CD14-positive monocyte (primary cell): ENCODE measurements around the gene SALL2. TPM values are rescaled to one million over a fixed set of nuclear protein-coding genes. Genes with fewer than 3 reads are reported as not detected.

Experiments used
- DNase-seq, 3 donors: peaks; one replicate each; pipeline ENCODE4 v3.0.0-alpha.2; 2011 to 2022
- H2AFZ ChIP-seq: 2 replicates; pipeline ENCODE4 v1.6.0; 2012; ENCODE audit warnings: mild to moderate bottlenecking, low read depth, low read length, inconsistent platforms; ENCODE audit not compliant: insufficient read depth, poor library complexity, severe bottlenecking
- H3K27ac ChIP-seq, 2 donors: 1 replicate in 1 of 2; 2 replicates in 1 of 2; pipeline ENCODE4 v1.5.1; 2012 to 2013; ENCODE audit warnings: low read length in 2 of 2, control low read depth in 1 of 2, inconsistent platforms in 1 of 2, low read depth in 1 of 2, mild to moderate bottlenecking in 1 of 2
- H3K27me3 ChIP-seq, 2 donors: one replicate each; pipeline versions ENCODE4 v1.6.0 to v1.6.1; 2011 to 2013; ENCODE audit warnings: low read length in 2 of 2; ENCODE audit not compliant: control insufficient read depth in 2 of 2, insufficient read depth in 2 of 2
- H3K36me3 ChIP-seq, 2 donors: replicated peaks in 1 of 2; 1 replicate in 1 of 2; 2 replicates in 1 of 2; pipeline versions ENCODE4 v1.5.1 to v1.6.1; 2012 to 2013; ENCODE audit warnings: low read length in 2 of 2, control low read depth in 1 of 2, inconsistent platforms in 1 of 2, mild to moderate bottlenecking in 1 of 2; ENCODE audit not compliant: insufficient read depth in 2 of 2, control insufficient read depth in 1 of 2
- H3K4me1 ChIP-seq, 2 donors: 1 replicate in 1 of 2; 2 replicates in 1 of 2; pipeline versions ENCODE4 v1.5.1 to v1.6.1; 2012 to 2013; ENCODE audit warnings: low read length in 2 of 2, control low read depth in 1 of 2, inconsistent platforms in 1 of 2, mild to moderate bottlenecking in 1 of 2, moderate library complexity in 1 of 2; ENCODE audit not compliant: insufficient read depth in 2 of 2, control insufficient read depth in 1 of 2
- H3K4me2 ChIP-seq: replicated peaks from 2 replicates; pipeline ENCODE3; 2012; ENCODE audit warnings: low read length, moderate library complexity, mild to moderate bottlenecking; ENCODE audit not compliant: poor library complexity, severe bottlenecking; ENCODE audit errors: extremely low read depth
- H3K4me3 ChIP-seq, 3 experiments: fragments of 200-600 bp in 1 of 3; sonication (generic) in 1 of 3; replicated peaks in 1 of 3; 1 replicate in 2 of 3; 2 replicates in 1 of 3; pipeline ENCODE4 v1.5.1; 2011 to 2013; ENCODE audit warnings: low read length in 3 of 3, mild to moderate bottlenecking in 3 of 3, control low read depth in 2 of 3, low read depth in 2 of 3, inconsistent platforms in 1 of 3, moderate library complexity in 1 of 3
- H3K79me2 ChIP-seq: 2 replicates; pipeline ENCODE4 v1.6.0; 2012; ENCODE audit warnings: mild to moderate bottlenecking, control low read depth, inconsistent platforms, low read length, moderate library complexity; ENCODE audit not compliant: insufficient read depth
- H3K9ac ChIP-seq: 2 replicates; pipeline ENCODE4 v1.6.0; 2017; ENCODE audit warnings: low read length, mild to moderate bottlenecking; ENCODE audit not compliant: insufficient read depth, poor library complexity, severe bottlenecking
- H3K9me3 ChIP-seq, 2 donors: replicated peaks in 1 of 2; 1 replicate in 1 of 2; 2 replicates in 1 of 2; pipeline versions ENCODE4 v1.5.1 to v1.6.1; 2012 to 2013; ENCODE audit warnings: low read length in 2 of 2, control low read depth in 1 of 2; ENCODE audit not compliant: control insufficient read depth in 1 of 2, insufficient read depth in 1 of 2
- H4K20me1 ChIP-seq: 2 replicates; pipeline ENCODE4 v1.6.0; 2012; ENCODE audit warnings: mild to moderate bottlenecking, low read length, control low read depth, moderate library complexity; ENCODE audit not compliant: insufficient read depth
- H3K27ac Mint-ChIP-seq, 7 donors: one replicate each; pipeline ENCODE4 v1.8.0; 2020; ENCODE audit warnings: mild to moderate bottlenecking in 7 of 7, mixed read lengths in 7 of 7, moderate library complexity in 6 of 7, inconsistent platforms in 2 of 7
- H3K27me3 Mint-ChIP-seq, 3 donors: one replicate each; pipeline ENCODE4 v1.8.0; 2021 to 2022; ENCODE audit warnings: low read depth in 3 of 3, mild to moderate bottlenecking in 3 of 3, mixed read lengths in 3 of 3, moderate library complexity in 3 of 3, inconsistent platforms in 1 of 3
- H3K36me3 Mint-ChIP-seq, 2 donors: one replicate each; pipeline ENCODE4 v1.8.0; 2020; ENCODE audit warnings: mixed read lengths in 2 of 2, inconsistent platforms in 1 of 2, mild to moderate bottlenecking in 1 of 2
- H3K4me1 Mint-ChIP-seq: one replicate; pipeline ENCODE4 v1.8.0; 2020; ENCODE audit warnings: mild to moderate bottlenecking, mixed read lengths
- H3K4me3 Mint-ChIP-seq, 2 donors: one replicate each; pipeline ENCODE4 v1.8.0; 2020; ENCODE audit warnings: mild to moderate bottlenecking in 2 of 2, mixed read lengths in 2 of 2, moderate library complexity in 1 of 2
- H3K9me3 Mint-ChIP-seq, 7 donors: one replicate each; pipeline ENCODE4 v1.8.0; 2020 to 2022; ENCODE audit warnings: mixed read lengths in 7 of 7, mild to moderate bottlenecking in 6 of 7, moderate library complexity in 6 of 7, inconsistent platforms in 2 of 7
- CTCF ChIP-seq: fragments of 200-600 bp; IDR thresholded peaks from one replicate; pipeline ENCODE4 v1.8.0; 2022; ENCODE audit warnings: antibody characterized with exemption, mild to moderate bottlenecking
- WGBS: methylation state at CpG from one replicate; pipeline ENCODE4 v1.1.5; 2013; ENCODE audit warnings: missing lambda C conversion rate; ENCODE audit not compliant: insufficient coverage; 5-methylcytosine and 5-hydroxymethylcytosine counted together
- intact Hi-C, 2 donors: fragments of 100-400 bp; cut with micrococcal nuclease; formaldehyde crosslinking; loops; one replicate each; pipeline versions ENCODE4 v1.15.0 to v1.15.1; 2023
- polyA plus RNA-seq, 3 donors: library from polyadenylated mRNA; depleted of rRNA in 1 of 3; unstranded in 2 of 3; stranded (reverse) in 1 of 3; fragments of 300-500 nt in 2 of 3; fragments of >200 nt in 1 of 3; fragmentation: Illumina TruSeq in 2 of 3; gene quantifications; 1 replicate in 2 of 3; 2 replicates in 1 of 3; pipeline ENCODE4 v1.2.3, GENCODE V29; 2012 to 2021

Gene SALL2
- polyA plus RNA-seq, 3 donors = not detected

- Histone ChIP-seq H3K79me2 (no peaks in the 10 kb centered on the region), H3K27ac (no peak overlapping the region), H3K36me3 (no peaks in the 10 kb centered on the region), H3K27me3 (peaks cover 29 to 30% of the 10 kb centered on the region in 2 donors), H3K4me3 (no peak overlapping the region), H3K9me3 (peaks cover 0 to under 1% of the 10 kb centered on the region in 2 donors), H4K20me1 (no peaks in the 10 kb centered on the region), H2AFZ (no peak overlapping the region), H3K4me1 (no peaks in the 10 kb centered on the region), H3K9ac (no peak overlapping the region), H3K4me2 (no peak overlapping the region)
- TF ChIP-seq CTCF = no peak
- Mint-ChIP-seq H3K27me3 (peaks cover 24 to 33% (median 30%) of the 10 kb centered on the region in 3 donors), H3K4me1 (peaks cover 5% of the 10 kb centered on the region), H3K27ac (no peak overlapping the region), H3K36me3 (no peaks in the 10 kb centered on the region), H3K9me3 (peaks cover 0 to 8% (median 0%) of the 10 kb centered on the region in 7 donors), H3K4me3 (no peak overlapping the region)
- intact Hi-C loops = no loop called here
- WGBS = 94% methylated on average over 2 of the region's 9 CpGs
- DNase-seq = no peak
Observed at GRCh38 chr14:21541413-21542074, 15.4 kb upstream of the SALL2 start.

GRCh38 chr14:21539189-21539940 is 13.2 kb upstream of the SALL2 start:
- Mint-ChIP-seq H3K4me1 (peaks cover 14% of the 10 kb centered on the region), H3K36me3 (no peaks in the 10 kb centered on the region), H3K4me3 (peak overlapping the region in 1 of 2 donors; percentile 29), H3K27ac (peak overlapping the region in 1 of 7 donors; percentile 9), H3K9me3 (peaks cover 0 to 7% (median 0%) of the 10 kb centered on the region in 7 donors), H3K27me3 (peaks cover 44 to 53% (median 45%) of the 10 kb centered on the region in 3 donors)
- no peak for DNase-seq
- Histone ChIP-seq H3K79me2 (no peaks in the 10 kb centered on the region), H4K20me1 (no peaks in the 10 kb centered on the region), H3K9me3 (peaks cover 0 to 17% of the 10 kb centered on the region in 2 donors), H3K4me2 (no peak overlapping the region), H3K36me3 (no peaks in the 10 kb centered on the region), H3K27ac (no peak overlapping the region), H3K4me1 (no peaks in the 10 kb centered on the region), H3K9ac (no peak overlapping the region), H3K4me3 (no peak overlapping the region), H2AFZ (no peak overlapping the region), H3K27me3 (peaks cover 51% of the 10 kb centered on the region in 2 donors)
- intact Hi-C loops = no loop called here
- no peak for TF ChIP-seq CTCF
- no CpG with 5 or more reads among the region's 3 CpGs for WGBS
